H9 (cell line): ENCODE results near the gene NTRK3. TPM values are rescaled to one million over a fixed set of nuclear protein-coding genes. Genes with fewer than 3 reads are reported as not detected.

ENCODE experiments used
- DNase-seq: peaks from one replicate; pipeline ENCODE4 v3.0.0-alpha.2; 2017
- H2AFZ ChIP-seq: one replicate; pipeline ENCODE4 v1.6.1; 2013; ENCODE audit warnings: mild to moderate bottlenecking, low read length, control low read depth, moderate library complexity
- H2AK5ac ChIP-seq: 2 replicates; pipeline ENCODE4 v1.6.1; 2013; ENCODE audit warnings: low read length, control low read depth, mixed read lengths; ENCODE audit not compliant: insufficient read length
- H2BK120ac ChIP-seq: one replicate; pipeline ENCODE4 v1.6.1; 2013; ENCODE audit warnings: low read depth, mild to moderate bottlenecking, low read length, control low read depth, inconsistent platforms; ENCODE audit not compliant: poor library complexity, severe bottlenecking
- H2BK12ac ChIP-seq: 2 replicates; pipeline ENCODE4 v1.6.1; 2013; ENCODE audit warnings: low read length, control low read depth, mixed read lengths, low read depth; ENCODE audit not compliant: insufficient read length
- H2BK15ac ChIP-seq: 2 replicates; pipeline ENCODE4 v1.6.1; 2013; ENCODE audit warnings: low read depth, low read length, control low read depth
- H2BK20ac ChIP-seq: one replicate; pipeline ENCODE4 v1.6.1; 2013; ENCODE audit warnings: low read depth, mild to moderate bottlenecking, low read length, control low read depth, inconsistent platforms; ENCODE audit not compliant: poor library complexity, severe bottlenecking
- H2BK5ac ChIP-seq: 2 replicates; pipeline ENCODE4 v1.6.1; 2013; ENCODE audit warnings: low read length, control low read depth, mixed read lengths; ENCODE audit not compliant: insufficient read length
- H3K14ac ChIP-seq: 2 replicates; pipeline ENCODE4 v1.6.1; 2013; ENCODE audit warnings: low read length, control low read depth; ENCODE audit not compliant: insufficient read depth
- H3K18ac ChIP-seq: 2 replicates; pipeline ENCODE4 v1.6.1; 2013; ENCODE audit warnings: low read depth, mild to moderate bottlenecking, mixed read lengths, low read length, control low read depth; ENCODE audit not compliant: insufficient read length
- H3K23ac ChIP-seq: 2 replicates; pipeline ENCODE4 v1.6.1; 2013; ENCODE audit warnings: low read length, control low read depth, mixed read lengths, low read depth; ENCODE audit not compliant: insufficient read length
- H3K23me2 ChIP-seq: 2 replicates; pipeline ENCODE4 v1.6.1; 2013; ENCODE audit warnings: low read depth, mild to moderate bottlenecking, mixed read lengths, low read length, control low read depth; ENCODE audit not compliant: insufficient read length, poor library complexity, severe bottlenecking
- H3K27ac ChIP-seq: 2 replicates; pipeline ENCODE4 v1.5.1; 2013; ENCODE audit warnings: low read length, control low read depth, mixed read lengths, low read depth; ENCODE audit not compliant: insufficient read length
- H3K27me3 ChIP-seq: 2 replicates; pipeline ENCODE4 v1.6.1; 2013; ENCODE audit warnings: low read length, control low read depth, inconsistent platforms; ENCODE audit not compliant: insufficient read depth
- H3K4ac ChIP-seq: 2 replicates; pipeline ENCODE4 v1.6.1; 2013; ENCODE audit warnings: low read depth, mild to moderate bottlenecking, control low read depth, inconsistent platforms, low read length, moderate library complexity
- H3K4me1 ChIP-seq: 2 replicates; pipeline ENCODE4 v1.6.1; 2013; ENCODE audit warnings: low read length, control low read depth, inconsistent platforms; ENCODE audit not compliant: insufficient read depth
- H3K4me2 ChIP-seq: 2 replicates; pipeline ENCODE4 v1.6.1; 2013; ENCODE audit warnings: low read length, control low read depth, mixed read lengths; ENCODE audit not compliant: insufficient read length, insufficient read depth
- H3K56ac ChIP-seq: 2 replicates; pipeline ENCODE4 v1.6.1; 2013; ENCODE audit warnings: low read depth, mild to moderate bottlenecking, mixed read lengths, low read length, control low read depth; ENCODE audit not compliant: insufficient read length
- H3K79me1 ChIP-seq: 2 replicates; pipeline ENCODE4 v1.6.1; 2013; ENCODE audit warnings: low read depth, mild to moderate bottlenecking, moderate library complexity, low read length, control low read depth, inconsistent platforms; ENCODE audit not compliant: insufficient read depth, poor library complexity, severe bottlenecking
- H3K79me2 ChIP-seq: 2 replicates; pipeline ENCODE4 v1.6.1; 2013; ENCODE audit warnings: low read length, control low read depth, inconsistent platforms; ENCODE audit not compliant: insufficient read depth
- H3K9ac ChIP-seq: 2 replicates; pipeline ENCODE4 v1.6.1; 2013; ENCODE audit warnings: low read length, control low read depth, mixed read lengths; ENCODE audit not compliant: insufficient read length; ENCODE audit errors: extremely low read depth
- H3K9me3 ChIP-seq: one replicate; pipeline ENCODE4 v1.6.1; 2013; ENCODE audit warnings: low read depth, low read length, inconsistent platforms; ENCODE audit not compliant: control insufficient read depth
- H3T11ph ChIP-seq: one replicate; pipeline ENCODE4 v1.6.1; 2013; ENCODE audit warnings: mild to moderate bottlenecking, low read length, control low read depth, inconsistent platforms
- H4K20me1 ChIP-seq: one replicate; pipeline ENCODE4 v1.6.1; 2013; ENCODE audit not compliant: control insufficient read depth, insufficient read length, insufficient read depth
- H4K5ac ChIP-seq: 2 replicates; pipeline ENCODE4 v1.6.1; 2013; ENCODE audit warnings: low read depth, mild to moderate bottlenecking, mixed read lengths, low read length, control low read depth; ENCODE audit not compliant: insufficient read length
- H4K8ac ChIP-seq: replicated peaks from 2 replicates; pipeline ENCODE4 v1.6.1; 2013; ENCODE audit warnings: low read length, control low read depth, mixed read lengths, low read depth; ENCODE audit not compliant: insufficient read length
- H4K91ac ChIP-seq: 2 replicates; pipeline ENCODE4 v1.6.1; 2013; ENCODE audit warnings: low read depth, mild to moderate bottlenecking, moderate library complexity, mixed read lengths, low read length, control low read depth; ENCODE audit not compliant: insufficient read length
- H3K27ac Mint-ChIP-seq, 3 experiments: 2 replicates in 2 of 3; 3 replicates in 1 of 3; pipeline ENCODE4 v1.8.0; 2020 to 2021; ENCODE audit warnings: mixed read lengths in 3 of 3, mild to moderate bottlenecking in 1 of 3, moderate library complexity in 1 of 3
- H3K27me3 Mint-ChIP-seq: 2 replicates; pipeline ENCODE4 v1.8.0; 2021; ENCODE audit warnings: low read depth, mild to moderate bottlenecking, moderate library complexity, mixed read lengths
- H3K36me3 Mint-ChIP-seq, 3 experiments: 2 replicates in 2 of 3; 3 replicates in 1 of 3; pipeline ENCODE4 v1.8.0; 2020 to 2021; ENCODE audit warnings: low read depth in 3 of 3, mixed read lengths in 3 of 3; ENCODE audit not compliant: insufficient read depth in 1 of 3
- H3K4me1 Mint-ChIP-seq, 2 experiments: 2 replicates each; pipeline ENCODE4 v1.8.0; 2020; ENCODE audit warnings: mixed read lengths in 2 of 2
- H3K4me3 Mint-ChIP-seq, 2 experiments: 2 replicates in 1 of 2; 3 replicates in 1 of 2; pipeline ENCODE4 v1.8.0; 2020 to 2021; ENCODE audit warnings: mild to moderate bottlenecking in 2 of 2, mixed read lengths in 2 of 2, moderate library complexity in 1 of 2
- H3K9me3 Mint-ChIP-seq, 2 experiments: 2 replicates in 1 of 2; 3 replicates in 1 of 2; pipeline ENCODE4 v1.8.0; 2020; ENCODE audit warnings: mild to moderate bottlenecking in 2 of 2, mixed read lengths in 2 of 2, moderate library complexity in 1 of 2
- WGBS: extraction: QIAGEN DNeasy Blood & Tissue Kit; methylation state at CpG from one replicate; pipeline ENCODE4 v1.1.7; 2013; ENCODE audit warnings: missing lambda C conversion rate, low lambda C conversion rate, mixed read lengths; ENCODE audit not compliant: insufficient read length; ENCODE audit errors: extremely low coverage; 5-methylcytosine and 5-hydroxymethylcytosine counted together
- total RNA-seq: library from RNA; stranded (reverse); gene quantifications from 2 replicates; pipeline ENCODE4 v1.2.1, GENCODE V29; 2021
- TF ChIP-seq, protein P1 (sequence below): fragments of 200-600 bp; sonication (generic); conservative IDR thresholded peaks from 3 replicates; pipeline ENCODE4 v1.8.0; 2021; ENCODE audit warnings: antibody characterized with exemption, mild to moderate bottlenecking

Gene NTRK3
- total RNA-seq, 1 experiment from 2014 or later: 2.5 TPM

DNA sequence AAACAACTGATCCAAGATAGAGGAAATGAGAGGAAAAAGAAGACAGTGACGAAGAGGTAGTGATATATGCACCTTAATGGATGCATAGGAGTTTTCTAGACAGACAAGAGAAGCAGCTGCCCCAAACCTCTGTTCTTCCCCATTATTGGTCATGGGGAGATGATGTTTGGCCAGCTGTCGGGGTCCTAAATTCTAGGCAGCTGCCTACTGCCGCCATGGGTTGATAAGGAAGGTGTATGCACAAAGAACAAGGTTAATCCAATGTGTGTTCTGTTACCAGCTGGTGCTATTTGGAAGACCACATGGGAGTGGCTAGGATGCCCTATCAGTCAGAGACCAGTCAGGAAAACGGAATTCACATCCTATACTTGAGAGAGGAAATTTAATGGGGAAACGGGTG, 47.4 kb downstream of the NTRK3 start:
- Histone ChIP-seq H3K23me2 (no peaks in the 10 kb centered on the region), H4K8ac (no peak overlapping the region), H3K79me1 (no peaks in the 10 kb centered on the region), H3K4me1 (peaks cover 3% of the 10 kb centered on the region; the same call in 1 of the 2 replicates), H3K9ac (no peak overlapping the region), H2AK5ac (no peak overlapping the region), H2BK15ac (no peak overlapping the region), H3K79me2 (no peaks in the 10 kb centered on the region), H2BK5ac (no peak overlapping the region), H4K5ac (no peak overlapping the region), H3K4ac (no peak overlapping the region), H3K27me3 (no peaks in the 10 kb centered on the region), H3K18ac (no peak overlapping the region), H2BK20ac (no peak overlapping the region), H3K4me2 (no peak overlapping the region), H3K14ac (no peak overlapping the region), H2BK12ac (no peak overlapping the region), H3K9me3 (no peaks in the 10 kb centered on the region), H3K56ac (no peak overlapping the region), H3K27ac (no peak overlapping the region), H2AFZ (no peak overlapping the region), H3T11ph (no peak overlapping the region), H3K23ac (no peak overlapping the region), H4K91ac (no peak overlapping the region), H2BK120ac (no peak overlapping the region), H4K20me1 (no peaks in the 10 kb centered on the region)
- no peak for DNase-seq
- Mint-ChIP-seq H3K4me1 (peaks cover 9 to 11% of the 10 kb centered on the region in 2 experiments), H3K4me3 (no peak overlapping the region; a peak in 1 of 5 replicates), H3K27ac (no peak overlapping the region), H3K36me3 (no peaks in the 10 kb centered on the region; a peak in 1 of 7 replicates), H3K9me3 (no peaks in the 10 kb centered on the region), H3K27me3 (peaks cover 3% of the 10 kb centered on the region; the same call in 1 of the 2 replicates)
- WGBS: no CpG with 5 or more reads among the region's 5 CpGs
- TF ChIP-seq, protein P1, sequence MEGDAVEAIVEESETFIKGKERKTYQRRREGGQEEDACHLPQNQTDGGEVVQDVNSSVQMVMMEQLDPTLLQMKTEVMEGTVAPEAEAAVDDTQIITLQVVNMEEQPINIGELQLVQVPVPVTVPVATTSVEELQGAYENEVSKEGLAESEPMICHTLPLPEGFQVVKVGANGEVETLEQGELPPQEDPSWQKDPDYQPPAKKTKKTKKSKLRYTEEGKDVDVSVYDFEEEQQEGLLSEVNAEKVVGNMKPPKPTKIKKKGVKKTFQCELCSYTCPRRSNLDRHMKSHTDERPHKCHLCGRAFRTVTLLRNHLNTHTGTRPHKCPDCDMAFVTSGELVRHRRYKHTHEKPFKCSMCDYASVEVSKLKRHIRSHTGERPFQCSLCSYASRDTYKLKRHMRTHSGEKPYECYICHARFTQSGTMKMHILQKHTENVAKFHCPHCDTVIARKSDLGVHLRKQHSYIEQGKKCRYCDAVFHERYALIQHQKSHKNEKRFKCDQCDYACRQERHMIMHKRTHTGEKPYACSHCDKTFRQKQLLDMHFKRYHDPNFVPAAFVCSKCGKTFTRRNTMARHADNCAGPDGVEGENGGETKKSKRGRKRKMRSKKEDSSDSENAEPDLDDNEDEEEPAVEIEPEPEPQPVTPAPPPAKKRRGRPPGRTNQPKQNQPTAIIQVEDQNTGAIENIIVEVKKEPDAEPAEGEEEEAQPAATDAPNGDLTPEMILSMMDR: no peak
